Measurements from ENCODE around the gene PRRC2C. TPM values are rescaled to one million over a fixed set of nuclear protein-coding genes. Genes with fewer than 3 reads are reported as not detected.

Gene PRRC2C
- total RNA-seq, 4 donors from 2014 or later = 52.0 to 79.2 (median 74.4) TPM

GRCh38 chr1:171507435-171507834 is 22.1 kb downstream of the PRRC2C start:
- Histone ChIP-seq H3K4me3 (no peak overlapping the region), H3K27ac (no peak overlapping the region), H3K9me3 (no peaks in the 10 kb centered on the region), H3K36me3 (no peaks in the 10 kb centered on the region), H3K27me3 (no peaks in the 10 kb centered on the region), H3K4me1 (peaks cover 10 to 77% (median 10%) of the 10 kb centered on the region in 3 donors)
- no peak for ATAC-seq
- WGBS, 2 donors (ENCODE audit: low coverage in 1 of 2) = 75 to 93% methylated on average over 1 to 2 of the region's 4 CpGs
- TF ChIP-seq POLR2AphosphoS5 (IDR thresholded peaks at IDR 0.05) (no peak), EP300 (IDR thresholded peaks at IDR 0.05) (no peak), POLR2A (IDR thresholded peaks at IDR 0.05) (no peak), CTCF (IDR thresholded peaks at IDR 0.05) (no peak)

- no peak overlapping the region for H3K4me3 ChIP-seq
- H3K9me3 ChIP-seq = no peaks in the 10 kb centered on the region
- no peaks in the 10 kb centered on the region for H3K27me3 ChIP-seq
- peaks cover 10 to 60% (median 10%) of the 10 kb centered on the region in 3 donors for H3K4me1 ChIP-seq
- peaks cover 0 to 14% of the 10 kb centered on the region in 2 donors for H3K36me3 ChIP-seq
- ATAC-seq = no peak
- H3K27ac ChIP-seq = no peak overlapping the region
- TF ChIP-seq CTCF (IDR thresholded peaks at IDR 0.05) (no peak), POLR2AphosphoS5 (IDR thresholded peaks at IDR 0.05) (no peak), EP300 (IDR thresholded peaks at IDR 0.05) (no peak), POLR2A (IDR thresholded peaks at IDR 0.05) (no peak)
Observed at GRCh38 chr1:171509191-171509590, 23.9 kb downstream of the PRRC2C start.

- no peaks in the 10 kb centered on the region for H3K9me3 ChIP-seq
- WGBS, 2 donors (ENCODE audit: low coverage in 1 of 2) = 0% methylated on average over 1 of the region's 1 CpG; no CpG with 5 or more reads in 1 of the 2 donors
Observed at GRCh38 chr1:171513743-171514142, 28.4 kb downstream of the PRRC2C start.

GRCh38 chr1:171515299-171515698 is 30.0 kb downstream of the PRRC2C start:
- no peak for ATAC-seq
- no peak overlapping the region for H3K27ac ChIP-seq
- WGBS, 2 donors (ENCODE audit: low coverage in 1 of 2) = 85 to 100% methylated on average over 1 of the region's 1 CpG
- no peaks in the 10 kb centered on the region for H3K27me3 ChIP-seq
- peaks cover 0 to 75% of the 10 kb centered on the region in 2 donors for H3K36me3 ChIP-seq
- peaks cover 0 to 11% (median 0%) of the 10 kb centered on the region in 3 donors for H3K4me1 ChIP-seq
- no peaks in the 10 kb centered on the region for H3K9me3 ChIP-seq
- TF ChIP-seq EP300 (IDR thresholded peaks at IDR 0.05) = no peak
- no peak for TF ChIP-seq POLR2AphosphoS5 (IDR thresholded peaks at IDR 0.05)
- TF ChIP-seq CTCF (IDR thresholded peaks at IDR 0.05) = no peak
- no peak for TF ChIP-seq POLR2A (IDR thresholded peaks at IDR 0.05)
- H3K4me3 ChIP-seq = no peak overlapping the region

More at GRCh38 chr1:171513743-171514142, 28.4 kb downstream of the PRRC2C start:
- no peak overlapping the region for H3K27ac ChIP-seq
- no peaks in the 10 kb centered on the region for H3K27me3 ChIP-seq
- H3K4me1 ChIP-seq = peaks cover 0 to 25% (median 0%) of the 10 kb centered on the region in 3 donors
- ATAC-seq = no peak
- H3K4me3 ChIP-seq = no peak overlapping the region
- peaks cover 0 to 59% of the 10 kb centered on the region in 2 donors for H3K36me3 ChIP-seq
- no peak for TF ChIP-seq CTCF (IDR thresholded peaks at IDR 0.05)
- TF ChIP-seq POLR2A (IDR thresholded peaks at IDR 0.05) = no peak
- no peak for TF ChIP-seq POLR2AphosphoS5 (IDR thresholded peaks at IDR 0.05)
- TF ChIP-seq EP300 (IDR thresholded peaks at IDR 0.05) = no peak

- TF ChIP-seq EP300 (IDR thresholded peaks at IDR 0.05) (no peak), POLR2A (IDR thresholded peaks at IDR 0.05) (no peak), POLR2AphosphoS5 (IDR thresholded peaks at IDR 0.05) (no peak), CTCF (IDR thresholded peaks at IDR 0.05) (no peak)
- Histone ChIP-seq H3K9me3 (no peaks in the 10 kb centered on the region), H3K4me3 (no peak overlapping the region), H3K36me3 (peaks cover 0 to 78% of the 10 kb centered on the region in 2 donors), H3K27me3 (no peaks in the 10 kb centered on the region), H3K27ac (no peak overlapping the region), H3K4me1 (peaks cover 0 to 7% (median 0%) of the 10 kb centered on the region in 3 donors)
- ATAC-seq = no peak
- 88 to 89% methylated on average over 4 of the region's 4 CpGs for WGBS, 2 donors (ENCODE audit: low coverage in 1 of 2)
Observed at GRCh38 chr1:171515741-171516140, 30.4 kb downstream of the PRRC2C start.
